GM21526 (cell line): ENCODE data around the gene RPS6KL1.

Source experiments
- ATAC-seq: cut with Tn5 transposase; IDR thresholded peaks from one replicate; pipeline ENCODE4 v1.9.1; 2021; ENCODE audit warnings: moderate library complexity; ENCODE audit not compliant: unreplicated experiment, low FRiP score

Gene RPS6KL1

DNA sequence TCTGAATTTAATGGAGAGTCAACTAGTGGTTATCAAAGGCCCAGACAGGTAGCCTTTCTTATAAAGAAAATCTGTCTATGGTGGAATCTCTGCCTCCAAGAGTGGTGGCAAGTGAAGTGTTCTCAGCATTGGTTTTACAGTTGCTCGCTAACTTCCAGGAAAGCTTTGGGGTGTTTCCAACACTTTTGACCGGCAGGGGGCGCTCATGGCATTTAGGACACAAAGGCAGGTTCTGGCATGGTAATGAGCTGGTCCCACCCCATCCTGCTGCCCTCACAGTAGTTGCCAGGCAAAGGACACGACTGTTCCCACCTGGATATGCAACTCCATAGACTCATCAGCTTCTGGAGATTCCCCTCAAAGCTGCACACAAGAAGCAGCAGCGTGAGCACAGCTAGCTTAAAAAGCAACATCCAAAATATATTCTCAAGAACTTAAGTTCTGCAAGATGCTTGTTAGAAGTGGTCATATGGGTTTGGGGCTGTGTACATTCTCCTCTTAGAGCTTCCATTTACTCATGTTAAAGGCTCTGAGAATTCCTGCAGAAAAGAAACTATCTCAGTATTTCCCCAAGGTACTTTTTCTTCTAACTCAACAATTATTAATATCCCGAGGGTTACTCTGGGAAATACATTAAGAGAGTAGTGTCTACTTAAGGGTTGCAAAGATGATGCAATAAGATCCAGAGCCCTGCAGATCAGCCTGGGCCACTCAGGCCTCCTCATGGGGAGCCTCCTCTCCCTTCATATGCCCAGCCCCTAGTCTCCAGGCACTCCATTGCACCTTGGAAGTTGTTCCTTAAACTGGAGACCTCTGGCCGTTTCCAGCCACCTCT is 61.9 kb downstream of the RPS6KL1 start:
- ATAC-seq = no peak

DNA sequence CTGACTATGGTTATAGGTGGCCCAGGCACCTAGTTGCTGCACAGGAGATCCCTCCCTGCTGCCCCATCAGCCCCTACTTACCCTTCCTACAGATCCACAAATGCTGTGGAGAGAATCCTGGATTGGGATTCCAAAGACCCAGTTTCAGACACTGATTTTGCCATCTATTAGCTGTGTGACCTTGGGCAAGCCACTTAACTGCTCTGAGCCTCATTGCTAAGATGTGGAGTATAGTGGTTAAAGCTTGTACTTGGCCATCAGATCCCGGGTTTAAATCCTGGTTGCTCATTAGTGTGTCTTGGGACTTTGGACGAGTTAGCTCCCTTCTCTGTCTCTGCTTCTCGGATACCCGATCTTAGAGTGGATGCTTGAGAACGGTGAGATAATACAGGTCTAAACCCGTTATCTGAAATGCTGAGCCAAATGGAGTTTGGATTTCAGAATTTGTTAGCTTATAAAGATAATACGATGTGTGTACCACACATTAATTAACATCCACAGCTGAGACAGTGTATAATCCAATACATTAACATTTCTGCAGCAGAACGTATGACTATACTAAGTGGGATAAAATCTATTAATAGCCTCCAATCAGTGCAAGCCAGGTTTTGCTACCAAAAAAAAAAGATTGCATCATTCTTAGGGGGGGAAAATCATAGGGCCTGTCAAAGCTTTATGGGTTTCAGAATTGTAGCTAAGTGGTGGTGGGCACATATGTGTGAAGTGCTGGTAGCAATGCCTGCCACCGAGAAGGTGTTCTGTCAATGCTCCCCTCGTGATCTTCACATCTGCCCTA is 63.1 kb downstream of the RPS6KL1 start:
- no peak for ATAC-seq

DNA sequence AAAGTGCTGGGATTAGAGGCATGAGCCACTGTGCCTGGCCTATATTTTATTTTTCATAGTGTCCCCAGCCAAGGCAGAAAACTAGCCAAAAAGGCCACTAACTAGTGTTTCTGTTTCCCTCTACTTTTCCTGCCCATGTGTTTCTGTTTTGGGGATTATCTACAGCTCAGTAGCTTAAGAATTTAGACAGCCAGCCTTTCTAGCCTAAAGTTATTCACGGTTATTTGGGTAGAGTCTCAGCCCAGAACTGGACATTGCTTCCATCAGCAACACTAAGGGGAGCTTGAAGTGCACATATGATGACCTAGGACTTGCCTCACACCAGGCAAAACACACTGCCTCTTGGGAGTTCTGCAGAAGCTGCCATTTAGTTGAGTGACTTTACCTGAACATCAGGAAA is 65.0 kb downstream of the RPS6KL1 start:
- ATAC-seq = no peak

DNA sequence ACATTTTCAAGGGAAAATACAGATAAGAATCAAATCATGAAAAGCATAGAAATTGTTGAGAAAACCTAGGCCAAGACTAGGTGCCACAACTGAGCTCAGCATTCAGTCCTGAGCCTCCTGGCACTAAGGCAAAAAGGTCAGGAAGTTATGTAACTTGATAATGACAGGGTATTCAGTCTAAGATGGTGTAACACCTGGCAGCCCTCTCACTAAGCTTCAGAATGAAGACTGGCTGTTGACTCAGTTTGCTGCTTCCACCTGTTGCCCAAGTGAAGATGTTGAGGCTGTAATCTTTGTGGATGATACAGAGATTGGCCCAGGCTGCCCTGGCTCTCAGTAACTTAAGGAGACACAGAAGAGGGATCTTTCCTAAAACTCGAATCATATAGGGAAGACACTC is 66.7 kb downstream of the RPS6KL1 start:
- no peak for ATAC-seq

DNA sequence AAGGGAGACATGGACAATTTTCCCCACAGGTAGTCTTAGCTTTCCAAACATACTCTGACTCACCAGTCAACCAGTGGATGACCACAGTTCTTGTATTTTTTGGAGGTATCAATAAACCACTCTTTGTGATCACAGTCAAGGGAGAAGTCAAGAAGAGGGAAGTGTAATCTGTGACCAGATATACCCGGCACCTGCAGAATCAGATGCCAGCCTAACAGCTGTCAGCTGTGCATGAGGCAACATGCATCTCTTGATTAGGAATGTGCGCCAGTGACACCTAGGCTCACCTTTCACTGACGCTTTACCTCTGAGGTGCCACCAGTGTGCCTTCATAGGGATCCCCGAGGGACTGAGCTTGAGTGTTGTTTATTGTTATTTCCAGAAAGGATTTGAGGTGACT is 67.1 kb downstream of the RPS6KL1 start:
- ATAC-seq = no peak

DNA sequence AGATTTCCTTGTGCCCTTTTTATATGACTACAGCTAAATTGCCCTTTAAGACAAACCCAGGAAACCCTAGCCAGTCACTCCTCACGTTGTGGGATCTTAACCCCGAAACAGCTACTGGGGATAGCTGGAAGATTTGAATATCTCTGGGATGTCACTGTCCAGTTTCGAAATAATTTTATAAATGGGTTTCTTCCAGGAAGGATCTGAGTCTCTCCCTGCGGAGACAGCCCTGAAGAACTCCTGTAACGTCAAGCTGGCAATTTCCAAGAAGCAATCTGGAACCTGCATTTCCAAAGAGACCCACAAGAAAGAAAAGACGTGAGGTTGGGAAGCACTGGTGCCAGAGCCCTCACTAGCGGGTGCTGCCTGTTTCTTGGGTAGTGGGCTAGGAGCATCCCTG is 68.0 kb downstream of the RPS6KL1 start:
- ATAC-seq = no peak
